HG02610 (cell line): ENCODE data around the gene LTBP1.
"Not testable (repeated sequence)": the region's sequence is repeated elsewhere in the genome, so short reads cannot be mapped to it uniquely, and the experiment has no call there.

Source experiments
- ATAC-seq: cut with Tn5 transposase; IDR thresholded peaks from one replicate; pipeline ENCODE4 v1.9.1; 2021; ENCODE audit warnings: mild to moderate bottlenecking, moderate library complexity; ENCODE audit not compliant: unreplicated experiment

LTBP1 gene

GRCh38 chr2:33215299-33215698 lies 268.5 kb downstream of the LTBP1 start:
- ATAC-seq, result no peak

GRCh38 chr2:33215983-33216382 lies 269.2 kb downstream of the LTBP1 start:
- no peak for ATAC-seq

- ATAC-seq, result no peak
These were observed 269.9 kb downstream of the LTBP1 start for GRCh38 chr2:33216508-33217182.

- ATAC-seq, result no peak
These were observed 270.7 kb downstream of the LTBP1 start for GRCh38 chr2:33217406-33217805.

GRCh38 chr2:33219114-33219513 lies 272.4 kb downstream of the LTBP1 start:
- ATAC-seq, result no peak

GRCh38 chr2:33219850-33220275 lies 273.1 kb downstream of the LTBP1 start:
- ATAC-seq, result no peak

- no peak for ATAC-seq
These were observed 273.8 kb downstream of the LTBP1 start for GRCh38 chr2:33220533-33220932.

- ATAC-seq, result no peak
These were observed 274.5 kb downstream of the LTBP1 start for GRCh38 chr2:33221046-33221784.

- ATAC-seq, result no peak
These were observed 275.6 kb downstream of the LTBP1 start for GRCh38 chr2:33222309-33222708.

GRCh38 chr2:33223856-33224255 lies 277.1 kb downstream of the LTBP1 start:
- no peak for ATAC-seq

- ATAC-seq, result no peak
These were observed 278.6 kb downstream of the LTBP1 start for GRCh38 chr2:33225350-33225749.

- ATAC-seq, result no peak
These were observed 279.8 kb downstream of the LTBP1 start for GRCh38 chr2:33226546-33226945.

- ATAC-seq, result no peak
These were observed 282.9 kb downstream of the LTBP1 start for GRCh38 chr2:33229646-33230045.

- ATAC-seq, result no peak
These were observed 283.4 kb downstream of the LTBP1 start for GRCh38 chr2:33230195-33230594.

GRCh38 chr2:33230842-33231241 lies 284.1 kb downstream of the LTBP1 start:
- no peak for ATAC-seq

- not testable (repeated sequence) for ATAC-seq
These were observed 288.8 kb downstream of the LTBP1 start for GRCh38 chr2:33235559-33235958.

GRCh38 chr2:33236482-33237385 lies 290.0 kb downstream of the LTBP1 start:
- no peak for ATAC-seq

GRCh38 chr2:33238111-33238510 lies 291.4 kb downstream of the LTBP1 start:
- ATAC-seq, result no peak

GRCh38 chr2:33240178-33240577 lies 293.4 kb downstream of the LTBP1 start:
- ATAC-seq, result no peak

- ATAC-seq, result no peak
These were observed 294.3 kb downstream of the LTBP1 start for GRCh38 chr2:33241072-33241471.

- no peak for ATAC-seq
These were observed 294.8 kb downstream of the LTBP1 start for GRCh38 chr2:33241581-33241980.
